HG03442 (cell line): ENCODE measurements around the gene DDA1.

Source experiments
- ATAC-seq: cut with Tn5 transposase; IDR thresholded peaks from one replicate; pipeline ENCODE4 v1.9.1; 2021; ENCODE audit warnings: mild to moderate bottlenecking, moderate library complexity; ENCODE audit not compliant: unreplicated experiment

Gene DDA1

GRCh38 chr19:17311455-17312188, 2.3 kb downstream of the DDA1 start:
- ATAC-seq: no peak

DNA sequence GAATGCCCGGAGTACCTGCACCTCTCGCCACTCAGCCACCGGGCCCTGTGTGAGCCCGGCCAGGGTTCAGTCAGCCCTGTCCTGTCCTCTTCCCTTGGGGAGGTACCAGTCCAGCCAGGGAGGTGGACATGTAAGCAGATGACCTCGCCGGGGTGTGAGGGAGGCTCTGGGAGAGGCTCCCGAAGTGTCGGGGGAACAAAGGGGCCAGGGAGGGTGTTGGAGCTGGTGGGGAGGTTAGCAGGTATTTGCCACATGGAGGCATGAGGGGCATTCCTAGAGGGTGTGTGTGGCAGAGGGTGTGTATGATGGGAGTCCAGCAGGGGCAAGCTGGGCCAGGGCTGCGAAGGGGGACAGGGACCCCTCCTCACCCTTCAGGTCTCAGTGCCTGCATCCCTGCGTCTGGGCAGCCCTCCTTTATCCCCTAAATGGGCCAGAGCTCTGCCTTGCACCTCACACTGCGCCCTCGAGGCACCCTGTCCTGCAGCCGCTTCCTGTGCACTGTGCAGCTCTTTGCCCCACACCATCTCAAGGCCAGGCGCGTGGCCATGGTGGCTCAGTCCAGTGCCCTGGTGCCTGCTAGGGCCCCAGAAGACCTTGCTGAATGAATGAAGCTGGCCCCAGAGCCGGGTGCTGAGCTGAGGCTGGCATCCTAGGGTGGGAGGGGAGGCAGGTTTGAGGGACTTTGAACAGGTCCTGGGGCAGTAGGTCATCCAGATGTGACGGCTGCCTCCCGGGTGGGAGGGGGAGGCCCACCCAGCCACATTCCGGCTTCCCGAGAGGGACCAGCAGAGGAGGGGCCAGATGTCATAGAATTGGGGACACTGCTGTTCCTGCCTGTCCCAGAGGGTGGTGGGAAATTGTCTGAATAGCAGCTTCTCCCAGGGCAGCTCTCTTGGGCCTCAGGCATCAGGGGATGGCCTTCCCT, 3.1 kb downstream of the DDA1 start:
- ATAC-seq: no peak

GRCh38 chr19:17314007-17314593, 4.7 kb downstream of the DDA1 start:
- ATAC-seq: no peak

DNA sequence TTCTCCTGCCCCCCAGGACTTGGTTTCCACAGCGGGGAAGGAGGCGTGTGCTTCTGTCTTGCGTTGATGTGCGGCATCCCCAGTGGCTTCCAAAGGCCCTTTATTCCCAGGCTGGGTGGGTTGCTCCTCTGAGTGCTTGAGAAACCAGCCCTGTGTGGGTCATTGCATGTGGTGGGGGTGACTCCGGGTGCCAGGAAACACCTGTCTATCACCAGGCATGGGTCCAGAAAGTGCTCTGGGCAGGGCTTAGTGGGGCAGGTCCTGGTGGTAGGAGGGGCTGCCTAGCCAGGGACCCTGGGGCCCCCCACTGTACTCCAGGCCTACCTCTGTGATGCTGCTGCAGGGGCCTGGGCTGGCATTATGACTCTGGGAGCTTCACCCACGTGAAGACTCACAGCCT, 9.6 kb downstream of the DDA1 start:
- ATAC-seq: no peak

DNA sequence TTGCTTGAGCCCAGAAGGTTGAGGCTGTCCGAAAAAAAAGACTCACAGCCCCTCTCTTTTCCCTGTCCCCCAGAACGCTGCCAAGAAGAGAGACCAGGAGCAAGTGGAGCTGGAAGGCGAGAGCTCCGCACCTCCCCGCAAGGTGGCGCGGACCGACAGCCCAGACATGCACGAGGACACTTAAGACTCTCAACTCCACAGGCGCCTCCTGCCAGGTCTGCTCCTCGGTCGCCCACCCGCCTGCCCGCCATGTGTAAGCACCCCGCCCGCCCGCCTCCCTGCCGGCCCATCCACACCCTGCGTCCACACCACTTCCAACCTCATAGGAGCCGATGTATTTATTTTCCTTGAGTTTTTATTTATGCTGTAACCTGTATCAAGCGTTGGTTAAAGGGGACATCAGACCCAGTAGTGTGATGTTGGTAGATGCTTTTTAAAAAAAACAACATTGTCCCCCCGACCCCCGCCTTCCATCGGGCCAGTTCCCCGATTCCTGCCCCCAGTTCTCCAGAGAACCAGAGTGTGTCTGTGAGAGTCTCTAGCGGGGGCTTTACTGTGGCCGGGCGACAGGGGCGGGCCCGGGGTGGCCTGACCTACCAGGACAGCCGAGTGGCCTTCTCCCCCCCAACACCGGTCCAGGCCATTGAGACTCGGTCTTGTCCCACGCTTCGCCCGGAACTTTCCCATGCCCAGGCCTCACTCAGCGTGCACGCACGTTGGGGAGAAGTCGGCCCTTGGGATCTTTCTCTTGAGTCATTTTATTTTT, 10.3 kb downstream of the DDA1 start:
- ATAC-seq: no peak

GRCh38 chr19:17320435-17320834, 11.1 kb downstream of the DDA1 start:
- no peak for ATAC-seq

- no peak for ATAC-seq
Measured at GRCh38 chr19:17321655-17322489, 12.5 kb downstream of the DDA1 start.

- no peak for ATAC-seq
Measured at GRCh38 chr19:17322854-17323253, 13.5 kb downstream of the DDA1 start.

- ATAC-seq: no peak
Measured at GRCh38 chr19:17323300-17323963, 14.1 kb downstream of the DDA1 start.

DNA sequence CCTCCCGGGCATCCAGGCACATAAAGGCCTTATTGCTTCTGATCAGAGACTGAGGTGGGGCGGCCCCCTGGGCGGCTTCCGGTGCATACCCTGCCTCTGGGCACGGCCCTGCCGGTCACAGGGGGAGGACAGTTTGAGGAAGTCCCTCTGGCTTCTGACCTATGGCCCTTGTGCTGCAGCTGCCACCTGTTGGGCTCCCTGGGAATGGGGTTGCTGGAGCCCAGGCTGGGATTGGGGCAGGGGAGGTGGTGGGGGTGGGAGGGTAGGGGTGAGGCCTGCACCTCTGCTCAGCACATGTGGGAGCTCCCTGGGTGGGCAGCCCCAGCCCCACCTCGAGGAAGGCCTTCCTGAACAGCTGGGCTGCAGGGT, 14.6 kb downstream of the DDA1 start:
- ATAC-seq: no peak

DNA sequence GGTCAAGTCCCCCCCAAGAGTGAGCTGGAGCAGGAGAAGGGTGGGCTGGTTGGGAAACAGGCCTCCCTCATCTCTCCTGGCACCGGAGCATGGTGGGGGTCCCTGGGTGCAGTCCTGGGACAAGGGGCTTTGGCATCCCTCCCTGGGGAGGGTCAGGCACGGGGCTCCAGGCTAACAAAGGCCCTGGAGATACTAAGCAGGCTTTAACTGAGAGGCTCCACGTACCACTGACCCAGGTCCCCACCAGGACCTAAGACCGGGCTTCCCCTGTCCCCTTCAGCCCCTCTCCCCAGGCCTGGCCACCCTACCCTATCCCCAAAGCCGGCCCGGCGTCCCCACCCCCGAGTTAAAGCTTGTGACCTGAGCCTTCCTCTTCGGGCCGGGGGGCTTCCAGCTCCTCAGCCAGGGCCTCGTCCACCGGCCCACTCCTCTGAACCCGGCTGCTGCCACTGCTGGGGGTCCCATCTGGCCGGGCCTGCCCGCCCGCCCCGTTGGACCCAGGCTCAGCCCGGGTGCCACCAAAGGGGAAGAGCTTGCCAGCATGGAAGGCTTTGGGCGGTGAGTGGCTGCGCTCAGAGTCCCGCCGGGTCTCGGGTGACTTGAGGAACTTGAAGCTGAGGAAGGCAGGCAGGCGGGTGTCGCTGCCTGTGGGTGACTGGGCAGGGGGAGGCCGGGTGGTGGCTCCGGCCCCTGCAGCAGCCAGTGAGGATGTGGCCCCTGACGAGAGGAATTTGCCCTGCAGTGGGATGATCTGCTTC, 15.2 kb downstream of the DDA1 start:
- ATAC-seq: no peak

DNA sequence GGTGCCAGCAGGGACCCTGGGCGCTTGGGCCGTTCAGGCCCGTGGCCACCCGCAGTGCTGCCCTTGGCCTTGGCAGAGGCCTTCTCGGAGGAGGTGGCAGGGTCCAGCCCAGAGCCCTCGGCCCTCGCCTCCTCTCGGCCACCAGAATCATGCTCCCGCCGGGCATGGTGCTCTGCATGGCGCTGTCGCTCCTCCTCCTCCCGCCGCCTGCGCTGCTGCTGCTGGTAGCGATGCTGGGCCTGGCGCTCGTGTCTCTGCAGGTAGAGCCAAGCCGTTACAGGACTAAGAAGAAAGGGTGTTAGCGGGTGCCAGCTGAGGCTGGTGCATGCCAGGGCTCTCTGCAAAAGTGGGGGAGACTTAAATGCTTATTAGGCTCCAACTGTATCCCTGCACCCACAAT, 15.8 kb downstream of the DDA1 start:
- ATAC-seq: no peak

GRCh38 chr19:17325881-17326594, 16.7 kb downstream of the DDA1 start:
- ATAC-seq: no peak

- ATAC-seq: no peak
Measured at GRCh38 chr19:17326595-17326966, 17.2 kb downstream of the DDA1 start.

GRCh38 chr19:17327068-17327653, 17.8 kb downstream of the DDA1 start:
- ATAC-seq: no peak

GRCh38 chr19:17327654-17328516, 18.5 kb downstream of the DDA1 start:
- no peak for ATAC-seq
